Progenitor cell of endocrine pancreas (in vitro differentiated cells): ENCODE measurements around the gene SLC25A42. TPM values are rescaled to one million over a fixed set of nuclear protein-coding genes. Genes with fewer than 3 reads are reported as not detected.

Source experiments
- DNase-seq: peaks from one replicate; pipeline ENCODE4 v3.0.0; 2021; ENCODE audit warnings: low spot score; ENCODE audit not compliant: unreplicated experiment
- H3K27ac Mint-ChIP-seq: 2 replicates; pipeline ENCODE4 v1.8.0; 2021; ENCODE audit warnings: mild to moderate bottlenecking, moderate library complexity, mixed read lengths
- H3K27me3 Mint-ChIP-seq: 2 replicates; pipeline ENCODE4 v1.8.0; 2021; ENCODE audit warnings: mixed read lengths
- H3K36me3 Mint-ChIP-seq: 2 replicates; pipeline ENCODE4 v1.8.0; 2022; ENCODE audit warnings: mixed read lengths; ENCODE audit not compliant: insufficient read depth
- H3K4me1 Mint-ChIP-seq: 2 replicates; pipeline ENCODE4 v1.8.0; 2021; ENCODE audit warnings: low read depth, mixed read lengths
- H3K4me3 Mint-ChIP-seq: 2 replicates; pipeline ENCODE4 v1.8.0; 2021; ENCODE audit warnings: low read depth, mild to moderate bottlenecking, moderate library complexity, mixed read lengths
- H3K9me3 Mint-ChIP-seq: 2 replicates; pipeline ENCODE4 v1.8.0; 2021; ENCODE audit warnings: low read depth, mixed read lengths
- CTCF ChIP-seq: fragments of 200-600 bp; sonication (generic); IDR thresholded peaks from one replicate; pipeline ENCODE4 v1.5.0; 2021; ENCODE audit warnings: antibody characterized with exemption, mild to moderate bottlenecking; ENCODE audit not compliant: unreplicated experiment
- total RNA-seq: library from RNA; stranded (reverse); gene quantifications from 2 replicates; pipeline ENCODE4 v1.2.1, GENCODE V29; 2021

The SLC25A42 gene
- total RNA-seq, 1 donor from 2014 or later, result 10.5 TPM

DNA sequence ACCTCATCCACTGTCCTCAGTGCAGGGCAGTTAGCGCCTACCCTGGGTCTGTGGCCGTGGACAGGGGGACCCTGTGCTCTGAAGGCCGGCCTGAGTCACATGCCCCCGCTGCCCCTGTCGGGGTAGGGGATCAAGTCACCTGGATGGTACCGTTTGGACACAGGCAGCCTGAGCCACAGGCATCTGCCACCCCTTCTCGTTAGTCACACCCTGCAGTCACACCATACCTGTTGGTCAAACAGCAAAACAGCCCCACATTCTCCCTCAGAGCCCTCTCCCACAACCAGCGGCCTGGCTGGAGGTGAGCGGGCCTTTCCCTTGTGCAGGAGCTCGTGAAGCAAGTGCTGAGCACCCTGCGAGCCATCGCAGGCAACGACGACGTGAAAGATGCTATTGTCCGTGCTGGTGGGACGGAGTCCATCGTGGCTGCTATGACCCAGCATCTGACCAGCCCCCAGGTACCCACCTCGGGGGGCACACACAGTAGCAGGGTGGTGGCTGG is 8.8 kb upstream of the SLC25A42 start:
- H3K4me3 Mint-ChIP-seq, result no peak overlapping the region
- H3K27ac Mint-ChIP-seq, result no peak overlapping the region
- TF ChIP-seq CTCF, result no peak
- H3K36me3 Mint-ChIP-seq, result peaks cover 4% of the 10 kb centered on the region
- H3K9me3 Mint-ChIP-seq, result no peaks in the 10 kb centered on the region
- no peaks in the 10 kb centered on the region for H3K4me1 Mint-ChIP-seq
- no peaks in the 10 kb centered on the region for H3K27me3 Mint-ChIP-seq
- no peak for DNase-seq

DNA sequence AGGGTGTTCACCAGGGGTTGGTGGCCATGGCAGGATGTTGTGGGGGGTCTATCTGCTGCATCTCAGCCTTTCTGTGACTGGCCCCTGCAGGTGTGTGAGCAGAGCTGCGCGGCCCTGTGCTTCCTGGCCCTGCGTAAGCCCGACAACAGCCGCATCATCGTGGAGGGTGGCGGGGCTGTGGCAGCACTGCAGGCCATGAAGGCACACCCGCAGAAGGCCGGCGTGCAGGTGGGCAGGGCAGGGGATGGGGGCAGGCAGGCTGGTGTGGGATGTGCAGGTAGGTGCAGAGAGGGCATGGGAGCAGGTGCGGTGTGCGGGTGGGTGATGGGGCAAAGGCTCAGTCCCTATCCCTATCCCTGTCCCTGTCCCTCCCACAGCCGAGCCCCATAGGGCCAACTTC is 8.1 kb upstream of the SLC25A42 start:
- Mint-ChIP-seq H3K9me3 (no peaks in the 10 kb centered on the region), H3K27me3 (no peaks in the 10 kb centered on the region)

DNA sequence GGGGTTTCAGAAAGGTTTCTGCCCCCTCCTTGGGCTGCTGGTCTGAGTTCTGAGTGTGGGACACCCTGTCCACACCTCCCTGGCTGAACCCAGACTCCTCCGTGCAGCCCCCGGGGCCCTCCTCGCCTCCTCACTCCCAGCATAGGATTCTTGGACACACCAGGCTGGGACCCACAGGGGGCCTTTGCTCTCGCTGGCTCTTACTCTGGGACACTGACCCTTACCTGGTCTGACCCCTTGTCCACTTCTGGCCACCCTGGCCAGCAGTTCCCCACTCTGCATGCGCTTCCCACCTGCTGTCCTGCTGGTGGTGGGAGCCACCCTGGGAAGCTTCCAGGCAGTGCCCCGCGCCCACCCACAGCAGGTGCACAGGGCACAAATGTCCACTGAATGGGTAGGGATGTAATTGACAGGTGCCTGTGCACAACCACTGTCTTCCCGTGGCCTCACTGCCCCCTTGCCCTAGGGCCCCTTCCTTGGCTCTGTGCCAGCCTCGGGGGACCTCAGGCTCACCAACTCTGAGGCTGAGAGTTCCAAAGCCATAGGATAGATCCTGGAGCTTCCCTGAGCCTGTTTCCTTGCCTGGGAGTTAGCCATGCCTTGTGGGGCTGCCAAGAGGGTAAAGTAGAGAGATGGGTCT is 7.0 kb upstream of the SLC25A42 start:
- H3K36me3 Mint-ChIP-seq, result peaks cover 4% of the 10 kb centered on the region
- no peaks in the 10 kb centered on the region for H3K9me3 Mint-ChIP-seq

More for the DNA sequence above, 8.1 kb upstream of the SLC25A42 start:
- no peak overlapping the region for H3K4me3 Mint-ChIP-seq
- H3K36me3 Mint-ChIP-seq, result peaks cover 4% of the 10 kb centered on the region
- TF ChIP-seq CTCF, result no peak
- no peak for DNase-seq
- H3K4me1 Mint-ChIP-seq, result no peaks in the 10 kb centered on the region
- H3K27ac Mint-ChIP-seq, result no peak overlapping the region

GRCh38 chr19:19057317-19057716 is 6.5 kb upstream of the SLC25A42 start:
- Mint-ChIP-seq H3K27ac (no peak overlapping the region), H3K4me1 (no peaks in the 10 kb centered on the region), H3K9me3 (no peaks in the 10 kb centered on the region), H3K4me3 (no peak overlapping the region), H3K27me3 (no peaks in the 10 kb centered on the region), H3K36me3 (peaks cover 4% of the 10 kb centered on the region)
- no peak for TF ChIP-seq CTCF
- DNase-seq, result no peak

More for the DNA sequence above, 7.0 kb upstream of the SLC25A42 start:
- no peak for TF ChIP-seq CTCF
- no peak for DNase-seq
- no peaks in the 10 kb centered on the region for H3K4me1 Mint-ChIP-seq
- H3K27me3 Mint-ChIP-seq, result no peaks in the 10 kb centered on the region
- no peak overlapping the region for H3K27ac Mint-ChIP-seq
- no peak overlapping the region for H3K4me3 Mint-ChIP-seq

DNA sequence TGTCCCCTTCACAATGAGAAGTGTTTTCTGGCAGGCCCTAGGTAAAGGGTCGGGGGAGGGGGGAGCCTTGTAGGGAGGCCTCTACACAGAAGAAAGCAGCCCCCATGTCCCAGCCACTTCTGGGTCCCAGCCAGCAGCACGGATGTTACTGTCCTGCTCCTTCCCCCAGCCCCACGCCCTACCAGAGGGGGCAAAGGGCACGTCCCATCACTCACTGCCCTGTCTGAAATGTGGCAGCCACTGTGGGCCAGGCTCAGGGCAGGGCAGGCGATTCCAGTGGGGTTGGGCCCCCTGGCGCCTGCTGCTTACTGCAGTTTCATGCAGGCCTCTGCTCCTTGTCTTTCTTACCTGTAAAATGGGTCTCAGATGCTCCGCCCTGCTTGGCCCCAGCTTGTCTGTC is 6.1 kb upstream of the SLC25A42 start:
- Mint-ChIP-seq H3K4me3 (no peak overlapping the region), H3K27me3 (no peaks in the 10 kb centered on the region), H3K9me3 (no peaks in the 10 kb centered on the region), H3K27ac (no peak overlapping the region), H3K4me1 (peaks cover 2% of the 10 kb centered on the region), H3K36me3 (peaks cover 4% of the 10 kb centered on the region)
- no peak for DNase-seq
- TF ChIP-seq CTCF, result no peak
